Stimulated activated CD4-positive, alpha-beta T cell treated with anti-CD3 and anti-CD28 coated beads, Interleukin-1b, Interleukin-23, amount 100 ng/mL, for 4 hours (primary cell): Measurements from ENCODE around the gene LCK.
"Not testable (repeated sequence)": the region's sequence is repeated elsewhere in the genome, so short reads cannot be mapped to it uniquely, and the experiment has no call there.

Experiments
- DNase-seq, 2 donors: peaks; one replicate each; pipeline ENCODE4 v3.0.0-alpha.2; 2020; ENCODE audit warnings: low read depth in 2 of 2

The LCK gene

DNA sequence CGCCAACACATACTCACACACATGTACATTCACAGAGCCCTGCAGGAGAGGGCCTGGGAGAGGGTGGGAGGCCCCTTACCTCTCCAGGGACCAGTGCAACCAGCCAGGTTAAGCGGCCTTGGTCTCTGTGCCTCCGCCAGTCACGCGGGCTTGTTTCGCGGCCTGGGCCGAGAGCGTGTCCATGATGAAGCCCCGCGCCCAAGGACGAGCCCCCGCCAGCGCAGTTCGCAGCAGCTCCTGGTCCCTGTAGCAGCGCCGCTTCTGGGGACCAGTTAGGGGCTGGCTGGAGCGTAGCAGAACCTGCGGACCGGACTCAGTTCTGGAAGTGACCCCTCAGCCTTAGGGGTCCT is 11.3 kb upstream of the LCK start:
- DNase-seq = no peak

DNA sequence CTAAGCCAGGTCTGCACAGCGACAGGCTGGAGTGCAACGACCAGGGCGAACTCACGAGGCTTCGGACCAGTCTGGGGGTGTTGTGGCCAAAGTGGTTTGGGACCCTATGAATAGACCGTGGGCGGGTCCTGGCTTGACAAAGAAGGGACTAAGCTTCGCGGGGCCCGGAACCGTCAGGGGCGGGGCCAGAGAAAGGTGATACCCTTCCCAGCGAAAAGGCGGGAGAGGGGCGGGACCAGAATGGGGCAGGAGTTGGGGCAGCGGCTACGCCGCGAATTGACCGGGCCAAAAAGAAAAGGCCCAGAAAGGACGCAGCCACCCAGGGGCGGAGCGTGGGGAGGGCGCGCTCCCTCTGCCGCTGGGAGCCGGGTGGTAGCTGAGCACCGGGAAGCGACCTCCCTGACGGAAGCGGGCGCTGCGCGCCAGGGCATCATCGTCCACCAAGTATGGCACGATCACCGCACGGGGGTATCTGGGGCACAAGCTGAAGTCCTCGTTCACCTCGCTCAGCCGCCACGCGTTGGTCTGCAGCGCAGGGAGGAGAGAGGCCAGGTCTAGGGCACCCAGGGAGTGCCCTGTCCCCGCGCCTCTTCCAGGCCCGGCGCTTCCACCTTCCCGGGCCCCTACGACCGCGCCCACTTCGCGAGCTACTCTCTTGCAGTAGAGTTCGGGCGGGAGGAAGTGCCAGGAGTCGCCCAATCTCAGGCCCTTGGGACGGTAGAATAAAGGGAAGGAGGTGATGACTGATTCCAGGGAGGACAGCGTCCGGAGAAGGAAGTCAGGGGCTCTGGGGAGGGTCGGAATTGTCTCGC is 10.7 kb upstream of the LCK start:
- DNase-seq = peak in 1 of 2 donors; percentile 36

DNA sequence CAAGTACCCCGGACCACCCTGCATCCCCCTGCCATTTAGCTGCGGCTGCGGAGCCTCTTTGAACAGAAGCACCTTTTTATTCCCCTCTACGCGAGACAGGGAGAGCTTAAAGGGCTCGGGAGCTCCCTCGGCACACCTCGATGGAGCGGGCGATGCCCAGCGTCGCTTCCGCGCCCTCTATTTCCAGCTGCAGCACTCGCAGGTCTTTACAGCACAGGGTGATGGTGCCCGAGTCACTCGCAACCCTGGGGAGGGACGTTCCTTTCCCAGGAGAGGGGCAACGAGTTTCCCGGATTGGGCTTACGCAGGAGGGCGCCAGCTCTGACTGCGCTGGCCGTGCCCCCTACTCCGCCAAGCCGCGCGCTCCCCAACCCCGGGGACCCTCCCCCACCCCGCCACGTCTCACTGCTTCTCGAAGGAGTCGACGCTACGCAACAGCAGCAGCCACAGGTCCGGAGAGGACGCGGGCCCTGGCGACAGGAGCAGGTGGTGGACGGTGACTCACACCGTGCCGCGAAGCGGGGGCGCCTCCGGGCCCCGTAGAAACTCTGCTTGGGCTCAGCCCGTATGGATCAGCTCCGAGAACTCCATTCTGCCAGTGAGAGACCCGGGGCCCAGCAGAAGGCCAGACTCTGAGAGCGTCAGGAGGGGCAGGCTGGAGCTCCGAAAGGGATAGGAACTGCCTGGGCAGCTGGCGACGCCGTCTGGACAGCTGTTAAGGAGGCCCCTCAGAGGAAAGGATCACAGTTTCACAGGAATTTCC is 9.9 kb upstream of the LCK start:
- DNase-seq = peak in 1 of 2 donors; percentile 31

DNA sequence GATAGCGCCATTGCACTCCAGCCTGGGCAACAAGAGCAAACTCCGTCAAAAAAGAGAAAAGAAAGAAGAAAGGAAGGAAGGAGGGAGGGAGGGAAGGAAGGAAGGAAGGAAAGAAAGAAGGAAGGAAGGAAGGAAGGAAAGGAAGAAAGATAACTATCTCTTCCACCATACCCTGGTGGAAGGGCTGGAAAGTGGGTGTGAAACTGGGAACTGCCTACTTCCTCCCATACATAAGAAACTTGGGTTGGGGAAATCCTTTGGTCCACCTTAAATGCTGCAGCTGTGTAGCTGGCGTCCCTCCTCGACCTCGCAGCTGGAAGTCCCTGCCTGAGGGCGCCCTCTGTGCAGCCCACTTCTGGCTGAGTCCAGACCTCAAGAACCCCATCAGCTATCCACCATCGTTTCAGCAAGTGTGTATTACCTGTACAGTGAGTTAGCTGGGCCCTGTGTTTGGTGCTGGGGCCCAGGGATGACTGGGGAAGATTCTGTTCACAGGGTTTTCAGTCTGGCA is 8.7 kb upstream of the LCK start:
- DNase-seq = no peak

DNA sequence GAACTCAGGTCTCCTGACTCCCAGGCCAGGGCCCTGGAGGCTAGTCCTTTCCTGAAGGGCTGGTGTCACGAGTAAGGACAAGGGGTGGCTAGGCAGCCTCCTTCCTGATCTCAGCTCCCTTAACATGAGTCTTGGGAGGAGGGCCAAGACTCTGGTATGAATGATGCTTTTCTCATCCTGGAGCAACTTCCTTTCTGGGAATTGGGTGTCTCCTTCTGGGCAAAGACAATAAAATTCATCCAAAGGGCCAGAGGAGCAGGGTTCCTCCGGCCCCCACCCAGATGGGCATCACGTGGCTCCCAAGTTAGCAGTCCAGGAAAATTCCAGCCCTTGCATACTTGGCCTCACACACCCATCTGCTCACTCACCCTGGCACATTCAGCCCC is 4.2 kb upstream of the LCK start, which contains the start of gene FAM167B:
Gene FAM167B, plus strand, starts transcription at position 335 of the 386 bp plus-strand sequence. CDS start 200 bp downstream, outside the sequence.
- DNase-seq = no peak

DNA sequence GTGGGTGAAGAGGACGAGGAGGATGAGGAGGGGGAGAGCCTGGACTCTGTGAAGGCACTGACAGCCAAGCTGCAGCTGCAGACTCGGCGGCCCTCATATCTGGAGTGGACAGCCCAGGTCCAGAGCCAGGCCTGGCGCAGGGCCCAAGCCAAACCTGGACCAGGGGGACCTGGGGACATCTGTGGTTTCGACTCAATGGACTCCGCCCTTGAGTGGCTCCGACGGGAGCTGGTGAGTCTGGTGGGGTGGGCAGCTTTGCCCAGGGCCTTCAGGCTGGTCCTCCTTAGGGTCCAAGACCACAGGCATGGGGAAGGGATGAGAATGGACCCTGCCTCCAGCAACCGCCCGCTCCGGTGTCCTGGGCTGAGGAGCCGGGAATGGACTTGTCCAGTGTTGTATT is 3.6 kb upstream of the LCK start:
- no peak for DNase-seq

DNA sequence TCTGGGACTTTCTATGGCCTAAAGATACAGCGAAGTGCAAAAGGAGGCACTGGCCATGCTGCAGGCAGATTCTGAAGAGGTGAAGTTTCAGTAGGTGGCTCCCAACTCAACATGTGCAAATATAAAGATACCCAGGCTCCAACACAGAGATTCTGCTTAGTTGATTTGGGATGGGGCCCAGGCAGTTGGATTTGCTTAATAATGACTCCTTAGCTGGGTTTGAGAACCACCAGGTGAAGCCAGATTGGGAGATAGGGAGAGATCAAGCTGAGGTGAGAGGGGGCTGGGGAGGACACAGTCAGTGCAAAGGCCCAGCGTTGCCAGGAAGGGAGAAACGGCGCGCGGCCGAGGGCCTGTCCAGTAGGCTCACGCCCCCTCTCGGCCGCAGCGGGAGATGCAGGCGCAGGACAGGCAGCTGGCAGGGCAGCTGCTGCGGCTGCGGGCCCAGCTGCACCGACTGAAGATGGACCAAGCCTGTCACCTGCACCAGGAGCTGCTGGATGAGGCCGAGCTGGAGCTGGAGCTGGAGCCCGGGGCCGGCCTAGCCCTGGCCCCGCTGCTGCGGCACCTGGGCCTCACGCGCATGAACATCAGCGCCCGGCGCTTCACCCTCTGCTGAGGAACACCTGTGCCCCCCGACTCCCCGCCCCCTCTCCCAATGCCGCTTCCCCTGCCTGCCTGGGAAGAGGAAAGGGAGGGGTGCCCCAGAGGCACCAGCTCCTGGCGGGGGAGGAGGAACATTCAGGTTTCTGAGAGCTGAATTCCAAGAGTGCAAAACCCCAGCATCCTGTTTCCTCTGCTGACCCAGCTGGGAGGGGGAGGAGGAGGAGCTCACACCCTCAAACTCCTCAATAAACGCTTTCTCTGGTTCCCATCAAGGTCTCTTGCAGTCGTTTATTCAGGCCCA is 2.8 kb upstream of the LCK start:
- peak; percentile 60 to 76 for DNase-seq

DNA sequence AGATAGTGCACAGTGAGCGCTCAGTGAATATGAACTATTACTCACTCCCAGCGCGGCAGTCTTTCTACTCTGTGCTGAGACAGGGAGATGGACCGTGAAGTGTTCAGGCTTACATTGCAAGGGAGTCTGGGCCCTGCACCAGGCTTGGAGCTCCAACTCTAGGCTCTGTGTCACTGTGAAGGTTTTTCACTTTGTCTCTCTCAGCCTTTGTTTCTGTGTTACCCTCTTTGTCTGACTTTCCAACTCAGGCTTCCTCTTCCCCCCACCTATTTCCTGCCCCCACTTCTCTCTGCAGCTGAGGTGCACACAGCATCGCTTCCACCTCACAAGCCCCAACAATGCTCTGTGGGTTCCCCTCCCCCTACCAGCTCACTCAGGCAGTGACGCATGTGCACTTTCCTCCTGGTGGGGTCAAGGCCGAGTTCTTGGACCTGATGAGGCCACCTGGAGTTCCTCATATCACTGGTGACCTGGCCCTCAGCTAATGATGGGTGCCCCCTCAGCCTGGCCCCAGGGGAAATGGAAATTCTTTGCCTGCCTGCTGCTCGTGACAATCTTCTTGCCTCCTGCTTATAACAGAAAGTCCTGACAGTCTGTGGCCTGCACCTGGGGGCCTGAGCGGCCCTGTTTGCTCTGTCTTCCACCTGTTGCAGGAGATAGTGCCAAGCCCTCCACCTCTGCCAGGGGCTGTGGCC is 1.1 kb upstream of the LCK start:
- DNase-seq = peak; percentile 56 to 72

DNA sequence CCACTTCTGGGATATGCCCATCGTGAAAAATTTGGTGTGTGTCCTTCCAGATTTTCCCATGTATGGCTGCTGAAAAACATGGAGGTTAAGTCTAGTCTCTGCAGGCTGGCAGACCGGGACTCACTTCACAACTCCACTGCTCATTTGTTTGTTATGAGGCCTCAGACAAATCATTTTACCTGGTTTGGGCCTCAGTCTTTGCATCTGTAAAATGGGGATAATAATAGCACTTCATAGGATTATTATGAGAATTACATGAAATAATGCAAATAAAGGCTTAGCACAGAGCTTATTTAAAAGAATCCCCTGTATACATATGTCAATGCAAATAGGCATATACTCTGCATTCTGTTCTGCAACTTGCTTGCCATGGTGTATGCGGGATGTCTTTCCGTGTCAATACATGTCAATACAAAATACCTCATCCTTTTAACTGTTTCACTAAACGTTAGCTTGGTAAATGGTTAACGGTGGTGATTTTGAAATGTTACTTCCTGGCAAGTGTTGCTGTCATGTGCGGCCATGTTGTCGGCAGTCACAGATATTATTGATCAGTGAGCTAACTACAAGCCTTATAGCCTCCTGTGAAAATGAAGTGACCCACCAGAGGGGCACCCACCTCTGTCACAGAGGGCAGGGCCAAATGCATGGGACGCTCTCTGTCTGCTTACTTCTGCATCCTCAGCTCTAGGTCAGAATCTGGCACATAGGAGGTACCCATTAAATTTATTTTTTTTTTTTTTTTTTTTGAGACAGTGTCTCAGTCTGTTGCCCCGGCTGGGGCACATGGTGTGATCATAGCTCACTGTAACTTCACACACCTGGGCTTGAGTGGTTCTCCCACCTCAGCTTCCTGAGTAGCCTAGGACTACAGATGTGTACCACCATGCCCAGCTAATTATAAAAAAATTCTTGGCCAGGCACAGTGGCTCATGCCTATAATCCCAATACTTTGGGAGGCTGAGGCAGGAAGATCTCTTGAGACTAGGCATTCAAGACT is 4.3 kb downstream of the LCK start:
- DNase-seq = no peak

DNA sequence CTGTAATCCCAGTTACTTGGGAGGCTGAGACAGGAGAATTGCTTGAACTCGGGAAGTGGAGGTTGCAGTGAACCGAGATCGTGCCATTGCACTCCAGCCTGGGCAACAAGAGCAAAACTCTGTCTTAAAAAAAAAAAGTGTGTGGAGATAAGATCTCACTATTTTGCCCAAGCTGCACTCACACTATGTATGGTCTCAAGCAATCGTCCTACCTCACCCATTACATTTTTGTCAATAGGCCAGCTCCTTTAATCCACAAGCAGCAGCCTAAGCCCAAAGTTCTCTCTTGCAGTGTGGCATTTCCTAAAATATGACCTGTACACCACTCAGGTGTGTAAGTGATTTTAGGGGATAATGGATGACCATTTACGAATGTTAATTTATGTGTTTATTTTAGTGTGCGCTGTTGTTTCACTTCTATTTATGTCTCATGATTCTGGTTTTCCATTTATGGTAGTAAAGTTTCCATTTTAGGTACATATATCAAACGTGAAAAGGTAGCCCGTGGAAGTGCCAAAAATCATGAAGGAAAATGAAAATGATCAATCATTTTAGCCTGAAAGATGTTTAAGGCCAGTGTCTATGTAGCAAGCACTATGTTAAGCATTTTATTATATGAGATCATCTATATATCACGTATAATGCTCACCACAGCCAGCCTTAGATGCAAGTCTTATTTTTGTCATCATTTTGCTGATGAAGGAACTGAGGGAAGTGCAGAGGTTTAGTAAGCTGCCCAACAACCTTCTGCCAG is 5.6 kb downstream of the LCK start:
- no peak for DNase-seq

DNA sequence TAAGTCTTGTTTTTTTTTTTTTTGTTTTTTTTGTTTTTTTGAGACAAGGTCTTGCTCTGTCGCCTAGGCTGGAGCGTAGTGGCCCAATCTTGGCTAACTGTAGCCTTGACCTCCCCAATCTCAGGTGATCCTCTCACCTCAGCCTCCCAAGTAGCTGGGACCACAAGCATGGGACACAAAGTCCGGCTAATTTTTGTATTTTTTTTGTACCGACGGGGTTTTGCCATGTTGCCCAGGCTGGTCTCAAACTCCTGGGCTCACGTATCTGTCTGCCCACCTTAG is 6.1 kb downstream of the LCK start:
- DNase-seq = no peak

DNA sequence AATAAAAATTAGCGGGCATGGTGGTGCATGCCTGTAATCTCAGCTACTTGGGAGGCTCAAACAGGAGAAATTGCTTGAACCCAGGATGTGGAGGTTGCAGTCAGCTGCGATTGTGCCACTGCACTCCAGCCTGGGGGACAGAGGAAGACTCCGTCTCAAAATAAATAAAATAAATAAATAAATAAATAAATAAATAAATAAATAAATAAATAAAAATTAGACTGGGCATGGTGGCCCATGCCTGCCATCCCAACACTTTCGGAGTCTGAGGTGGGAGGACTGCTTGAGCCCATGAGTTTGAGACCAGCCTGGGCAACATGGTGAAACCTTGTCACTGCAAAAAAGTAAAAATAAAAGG is 12.2 kb downstream of the LCK start:
- not testable (repeated sequence) for DNase-seq

DNA sequence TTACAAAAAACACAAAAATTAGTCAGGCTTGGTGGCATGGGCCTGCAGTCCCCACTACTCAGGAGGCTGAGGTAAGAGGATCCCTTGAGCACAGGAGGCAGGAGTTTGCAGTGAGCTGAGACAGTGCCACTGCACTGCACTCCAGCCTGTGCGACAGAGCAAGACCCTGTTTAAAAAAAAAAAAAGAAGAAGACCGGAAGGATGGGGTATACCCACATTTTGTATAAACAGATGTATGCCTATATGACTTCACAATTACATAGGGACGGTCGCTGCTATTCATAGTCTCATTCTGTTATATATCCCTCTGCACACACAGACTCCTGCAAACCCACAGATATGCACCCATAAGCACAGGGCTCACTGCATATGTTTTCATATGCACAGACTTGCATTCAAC is 12.7 kb downstream of the LCK start:
- no peak for DNase-seq

DNA sequence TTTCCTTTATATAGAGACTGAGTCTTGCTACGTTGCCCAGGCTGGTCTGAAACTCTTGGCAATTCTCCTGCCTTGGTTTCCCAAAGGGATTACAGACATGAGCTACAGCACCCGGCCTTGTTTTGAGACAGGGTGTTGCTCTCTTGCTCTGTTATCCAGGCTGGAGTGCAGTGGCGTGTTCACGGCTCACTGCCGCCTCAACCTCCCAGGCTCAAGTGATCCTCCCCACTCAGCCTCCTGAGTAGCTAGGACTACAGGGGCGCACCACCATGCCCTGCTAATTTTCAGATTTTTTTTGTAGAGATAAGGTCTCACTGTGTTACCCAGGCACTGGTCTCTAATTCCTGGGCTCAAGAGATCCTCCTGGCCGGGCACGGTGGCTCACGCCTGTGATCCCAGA is 14.8 kb downstream of the LCK start:
- no peak for DNase-seq

DNA sequence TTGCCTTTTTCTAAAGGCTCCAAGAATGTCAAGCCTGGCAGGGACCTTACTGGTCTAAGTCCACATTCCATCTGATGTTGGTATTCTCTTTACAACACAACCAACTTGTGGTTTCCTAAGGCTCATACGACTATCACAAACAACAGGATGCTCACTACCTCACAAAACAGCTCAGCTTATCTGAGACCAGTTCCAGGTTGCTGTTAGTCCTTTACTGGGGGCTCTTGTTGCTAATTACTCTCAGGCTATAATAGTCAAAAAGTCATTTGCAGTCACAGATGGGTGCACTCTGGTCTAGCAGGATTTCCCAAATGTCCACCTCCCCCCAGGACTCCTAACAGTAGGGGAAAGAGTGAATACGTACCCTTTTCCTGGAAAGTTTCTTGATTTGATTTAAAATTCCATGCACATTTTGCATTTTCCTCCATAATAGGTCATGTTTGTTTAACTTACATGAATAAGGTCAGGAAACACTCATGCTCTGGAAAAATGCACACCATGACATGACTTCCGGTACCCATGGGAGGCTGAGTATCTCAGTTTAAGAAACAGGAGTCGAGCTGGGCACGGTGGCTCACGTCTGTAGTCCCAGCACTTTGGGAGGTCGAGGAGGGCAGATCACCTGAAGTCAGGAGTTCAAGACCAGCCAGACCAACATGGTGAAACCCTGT is 16.0 kb downstream of the LCK start:
- DNase-seq = no peak

DNA sequence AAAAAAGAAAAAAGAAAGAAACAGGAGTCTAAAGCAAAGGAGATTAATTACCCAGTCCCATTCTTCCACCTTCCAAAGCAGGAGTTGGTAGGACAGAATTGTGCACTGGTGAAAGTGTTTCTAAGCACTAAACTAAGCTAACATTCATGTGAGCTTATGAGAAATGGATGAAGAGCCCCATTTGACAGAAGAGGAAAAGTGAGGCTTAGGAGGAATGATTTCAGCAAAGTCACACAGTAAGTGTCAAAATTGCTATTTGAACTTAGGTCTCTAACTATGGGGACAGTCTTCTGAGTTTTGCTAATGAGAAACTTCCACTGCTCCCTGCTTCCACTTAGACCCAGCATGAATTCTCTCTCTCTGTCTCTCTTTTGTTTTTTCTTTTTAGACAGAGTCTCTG is 18.7 kb downstream of the LCK start:
- no peak for DNase-seq

DNA sequence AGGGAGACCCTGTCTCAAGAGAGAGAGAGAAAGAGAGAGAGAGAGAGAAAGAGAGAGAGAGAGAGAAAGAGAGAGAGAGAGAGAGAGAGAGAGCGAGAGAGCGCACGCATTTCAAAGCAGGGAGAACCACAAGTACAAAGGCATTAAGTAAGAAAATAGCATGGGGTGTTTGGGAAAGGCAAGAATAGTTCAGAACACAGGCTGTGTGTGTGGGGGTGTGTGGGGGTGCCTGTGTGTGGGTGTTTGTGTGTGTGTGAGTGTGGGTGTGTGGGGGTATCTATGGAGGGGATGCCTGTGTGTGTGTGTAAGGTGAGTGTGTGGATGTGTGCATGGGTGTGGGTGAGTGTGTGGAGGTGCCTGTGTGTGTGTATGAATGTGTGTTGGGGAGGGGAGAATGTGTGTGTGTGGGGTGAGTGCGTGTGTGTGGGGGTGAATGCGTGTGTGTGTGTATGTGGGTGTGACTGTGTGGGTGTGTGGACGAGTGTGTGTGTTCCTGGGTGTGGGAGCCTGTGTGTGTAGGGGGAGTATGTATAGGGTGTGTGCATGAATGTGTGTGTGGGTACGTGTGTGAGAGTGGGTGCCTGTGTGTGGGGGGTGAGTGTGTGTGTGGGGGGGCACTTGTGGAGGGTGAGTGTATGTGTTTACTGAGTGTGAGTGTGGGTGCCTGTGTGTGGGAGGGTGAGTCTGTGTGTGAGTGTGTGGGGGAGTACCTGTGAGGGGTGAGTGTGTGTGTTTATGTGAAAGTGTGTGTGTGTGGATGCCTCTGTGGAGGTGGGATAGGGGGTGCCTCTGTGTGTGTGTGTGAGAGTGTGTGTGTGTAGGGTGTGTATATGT is 21.7 kb downstream of the LCK start:
- DNase-seq = no peak
